ENCODE measurements around the gene KIF13A.

DNA sequence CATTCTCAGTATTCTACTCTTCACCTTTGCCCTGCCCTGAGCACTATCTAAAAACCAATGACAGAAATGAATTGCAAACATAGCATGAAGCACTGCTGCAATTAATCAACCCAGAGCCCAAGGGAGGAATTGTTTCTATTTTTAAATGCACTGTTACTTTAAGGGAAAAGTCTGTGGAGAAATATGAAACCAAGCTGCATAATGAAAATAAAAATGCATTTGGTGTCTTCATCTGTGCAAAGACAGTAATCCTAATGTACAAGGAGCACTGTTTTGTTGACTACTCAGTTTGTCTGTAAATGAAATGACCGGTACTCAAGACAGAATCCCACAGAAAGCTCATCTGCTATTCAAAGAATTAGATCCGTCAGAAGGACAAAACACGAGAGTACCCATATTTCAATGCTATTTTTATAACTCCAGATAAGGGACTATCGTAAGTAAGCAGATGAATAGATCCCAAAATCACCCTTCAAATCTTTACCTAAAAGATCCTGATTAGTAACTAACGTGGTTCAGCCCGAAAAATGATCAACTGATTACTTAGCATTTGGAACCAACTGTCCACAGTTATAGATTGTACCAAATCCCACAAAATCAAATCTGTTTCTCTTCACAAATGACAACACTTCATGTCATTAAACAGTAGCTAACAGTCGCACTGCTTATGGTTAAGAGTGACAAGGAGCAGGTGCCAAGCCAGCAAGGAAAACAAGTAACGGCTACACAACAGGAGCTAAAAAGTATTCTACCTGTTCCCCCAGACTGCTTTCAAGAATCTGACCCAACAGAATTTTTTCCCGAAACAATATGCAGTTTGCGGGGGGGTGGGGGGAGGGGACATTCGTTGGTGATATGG, 2.4 kb downstream of the KIF13A start:
- TF ChIP-seq, protein P1, sequence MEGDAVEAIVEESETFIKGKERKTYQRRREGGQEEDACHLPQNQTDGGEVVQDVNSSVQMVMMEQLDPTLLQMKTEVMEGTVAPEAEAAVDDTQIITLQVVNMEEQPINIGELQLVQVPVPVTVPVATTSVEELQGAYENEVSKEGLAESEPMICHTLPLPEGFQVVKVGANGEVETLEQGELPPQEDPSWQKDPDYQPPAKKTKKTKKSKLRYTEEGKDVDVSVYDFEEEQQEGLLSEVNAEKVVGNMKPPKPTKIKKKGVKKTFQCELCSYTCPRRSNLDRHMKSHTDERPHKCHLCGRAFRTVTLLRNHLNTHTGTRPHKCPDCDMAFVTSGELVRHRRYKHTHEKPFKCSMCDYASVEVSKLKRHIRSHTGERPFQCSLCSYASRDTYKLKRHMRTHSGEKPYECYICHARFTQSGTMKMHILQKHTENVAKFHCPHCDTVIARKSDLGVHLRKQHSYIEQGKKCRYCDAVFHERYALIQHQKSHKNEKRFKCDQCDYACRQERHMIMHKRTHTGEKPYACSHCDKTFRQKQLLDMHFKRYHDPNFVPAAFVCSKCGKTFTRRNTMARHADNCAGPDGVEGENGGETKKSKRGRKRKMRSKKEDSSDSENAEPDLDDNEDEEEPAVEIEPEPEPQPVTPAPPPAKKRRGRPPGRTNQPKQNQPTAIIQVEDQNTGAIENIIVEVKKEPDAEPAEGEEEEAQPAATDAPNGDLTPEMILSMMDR (IDR thresholded peaks at IDR 0.05; ENCODE audit: low read depth, low read length): no peak
- no peak for TF ChIP-seq EZH2phosphoT487 (IDR thresholded peaks at IDR 0.05; ENCODE audit: low read depth)
